Spleen (tissue), 7 donors: ENCODE data around the gene NUTM2F.

Experiments used
- CTCF ChIP-seq, 11 experiments: fragments of 200-600 bp in 7 of 11; fragments of 450-650 bp in 4 of 11; sonication (generic) in 4 of 11; IDR thresholded peaks in 8 of 11; conservative IDR thresholded peaks in 3 of 11; 1 replicate in 7 of 11; 2 replicates in 4 of 11; pipeline versions ENCODE4 v1.4.0 to v1.8.0; 2016 to 2021; ENCODE audit warnings: antibody characterized with exemption in 11 of 11, inconsistent platforms in 4 of 11, mild to moderate bottlenecking in 1 of 11
- POLR2A ChIP-seq, 3 donors: fragments of 450-650 bp; IDR thresholded peaks; one replicate each; pipeline ENCODE4 v1.5.1; 2017; ENCODE audit warnings: antibody characterized with exemption in 3 of 3, mild to moderate bottlenecking in 1 of 3
- donor health status: DM: no; HTN: no; CAD: no; lungs with moderate emphysema.
- donor health status: DM: no; HTN: no; CAD: no.
- donor health status: DM: no; HTN: no; CAD: no.

- TF ChIP-seq CTCF (IDR thresholded peaks at IDR 0.05 in 8 of 11, conservative IDR thresholded peaks at IDR 0.05 in 3 of 11) (no peak), POLR2A (IDR thresholded peaks at IDR 0.05) (no peak)
Measured at GRCh38 chr9:94270009-94270408, 58.4 kb downstream of the NUTM2F start.
